HG03135 (cell line): ENCODE results near the gene LGALS12.

Experiments used
- ATAC-seq: cut with Tn5 transposase; IDR thresholded peaks from one replicate; pipeline ENCODE4 v1.9.1; 2021; ENCODE audit warnings: mild to moderate bottlenecking, moderate library complexity; ENCODE audit not compliant: unreplicated experiment

LGALS12 gene

GRCh38 chr11:63558459-63559157, 52.7 kb downstream of the LGALS12 start:
- ATAC-seq = no peak

GRCh38 chr11:63560506-63561180, 54.8 kb downstream of the LGALS12 start:
- no peak for ATAC-seq

- ATAC-seq = peak; percentile 7
Measured at GRCh38 chr11:63563201-63564055, 57.5 kb downstream of the LGALS12 start, which contains the start of gene PLAAT2. Gene PLAAT2, minus strand, starts transcription at chr11:63563379. Its CDS starts 55 bp downstream, at chr11:63563324.

- ATAC-seq = peak; percentile 51
Measured at GRCh38 chr11:63564056-63564774, 58.3 kb downstream of the LGALS12 start.

- ATAC-seq = no peak
Measured at GRCh38 chr11:63564784-63565350, 59.0 kb downstream of the LGALS12 start.
